ENCODE measurements around the gene KLHL6. TPM values are rescaled to one million over a fixed set of nuclear protein-coding genes. Genes with fewer than 3 reads are reported as not detected.
"Not testable (repeated sequence)": the region's sequence is repeated elsewhere in the genome, so short reads cannot be mapped to it uniquely, and the experiment has no call there.

Gene KLHL6
- total and polyA plus RNA-seq, 5 experiments from 2014 or later = 7.6 to 59.0 (median 20.7) TPM

DNA sequence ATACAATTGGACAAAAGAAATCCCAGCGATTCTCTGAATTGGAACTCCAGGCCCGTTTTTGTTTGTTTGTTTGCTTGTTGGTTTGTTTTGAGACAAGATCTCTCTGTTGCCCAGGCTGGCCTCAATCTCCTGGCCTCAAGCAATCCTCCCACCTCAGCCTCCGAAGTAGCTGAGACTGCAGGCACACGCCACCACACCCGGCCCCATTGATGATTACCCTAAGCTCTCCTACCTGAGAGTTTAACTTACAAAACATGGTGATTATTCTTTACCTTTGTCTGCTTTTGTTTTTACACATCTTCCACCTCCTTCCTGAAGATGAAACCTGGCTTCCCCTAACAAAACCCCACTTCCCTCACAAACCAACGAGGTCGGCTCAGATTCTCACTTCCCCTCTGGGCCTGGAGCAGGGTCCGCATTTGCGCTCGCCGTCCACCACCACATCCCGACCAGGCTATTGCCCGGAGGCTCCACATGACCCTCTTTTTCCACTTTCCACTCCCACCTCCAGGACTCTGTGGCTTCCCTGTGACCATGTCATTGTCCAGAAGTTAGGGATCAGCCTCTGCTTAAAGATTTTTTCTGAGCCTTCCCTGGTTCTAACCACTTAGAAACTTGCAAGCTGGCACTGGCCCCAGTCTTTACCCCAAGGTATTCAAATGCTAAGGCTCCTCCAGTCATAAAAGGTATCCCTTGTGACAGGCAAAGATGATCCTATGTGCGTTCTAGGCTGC, 14.8 kb downstream of the KLHL6 start:
- Mint-ChIP-seq H3K4me3 (peak overlapping the region; percentile 9 to 80 (median 68)), H3K27me3 (no peaks in the 10 kb centered on the region), H3K4me1 (peaks cover 49 to 97% (median 96%) of the 10 kb centered on the region in 4 donors), H3K27ac (peak overlapping the region; percentile 57 to 94 (median 86)), H3K36me3 (peaks cover 0 to 28% (median 3%) of the 10 kb centered on the region in 3 donors), H3K9me3 (no peaks in the 10 kb centered on the region)
- ATAC-seq (peak; percentile 45 to 55), DNase-seq (peak in 1 of 10 donors; percentile 19)
- POLR2A ChIA-PET = interaction anchor here (1.0 to 1.9 kb wide), 2 partner anchors 15 to 23 kb away, joined by 3 to 7 read pairs; partner anchors contain the start of gene KLHL6

DNA sequence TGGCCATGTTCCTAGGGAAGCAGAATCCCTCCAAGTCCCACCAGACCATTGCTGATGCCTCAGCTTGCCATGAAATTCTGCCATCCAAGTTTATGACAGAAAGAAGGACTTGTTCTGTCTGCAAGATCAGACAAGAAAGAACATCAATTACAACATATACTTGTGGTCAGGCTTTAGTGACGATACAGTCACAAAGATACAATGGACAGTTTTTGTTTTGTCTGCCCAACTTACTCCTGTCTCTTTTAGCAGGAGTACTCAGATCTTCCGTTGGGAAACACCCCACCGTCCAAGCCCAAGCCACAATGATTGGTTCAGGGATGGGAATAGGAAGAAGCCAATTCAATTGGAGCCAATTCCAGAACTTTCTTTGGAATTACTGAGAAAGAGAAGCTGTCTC, 15.7 kb downstream of the KLHL6 start:
- DNase-seq (no peak), ATAC-seq (no peak)
- peaks cover 0 to 21% (median 0%) of the 10 kb centered on the region in 3 donors for H3K36me3 Mint-ChIP-seq
- H3K4me1 Mint-ChIP-seq = peaks cover 47 to 95% (median 91%) of the 10 kb centered on the region in 4 donors
- peak overlapping the region in 4 of 10 donors; percentile 10 to 68 (median 37) for H3K4me3 Mint-ChIP-seq
- H3K9me3 Mint-ChIP-seq = no peaks in the 10 kb centered on the region
- POLR2A ChIA-PET = interaction anchor here (1.0 kb wide), 1 partner anchor 22 kb away, joined by 3 read pairs; no protein-coding TSS in a partner anchor
- no peaks in the 10 kb centered on the region for H3K27me3 Mint-ChIP-seq
- peak overlapping the region in 7 of 10 donors; percentile 22 to 94 (median 52) for H3K27ac Mint-ChIP-seq

DNA sequence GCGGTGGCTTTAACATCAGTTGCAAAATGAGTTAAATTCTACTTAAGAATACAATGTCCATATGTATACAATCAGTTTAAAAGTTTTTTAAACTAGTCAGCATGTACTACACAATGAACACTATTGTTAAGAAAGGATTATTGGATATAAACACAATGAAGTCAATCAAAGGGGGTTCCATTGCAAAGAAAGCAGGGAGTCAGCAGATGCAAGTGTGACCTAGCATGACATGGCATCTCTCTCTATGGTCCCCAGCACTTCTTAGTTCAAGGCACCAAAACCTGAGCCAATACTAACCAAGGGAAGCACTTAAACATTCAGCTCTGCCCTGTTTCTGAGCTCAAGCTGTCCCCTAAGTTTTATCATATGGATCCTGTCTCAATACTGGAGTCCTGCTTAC, 17.0 kb downstream of the KLHL6 start:
- POLR2A ChIA-PET = interaction anchor here (1.0 kb wide), 1 partner anchor 29 kb away, joined by 4 read pairs; no protein-coding TSS in a partner anchor
- peaks cover 45 to 92% (median 85%) of the 10 kb centered on the region in 4 donors for H3K4me1 Mint-ChIP-seq
- no peaks in the 10 kb centered on the region for H3K27me3 Mint-ChIP-seq
- peak overlapping the region in 6 of 10 donors; percentile 0 to 87 (median 50) for H3K27ac Mint-ChIP-seq
- H3K4me3 Mint-ChIP-seq = peak overlapping the region in 1 of 10 donors; percentile 30
- no peaks in the 10 kb centered on the region for H3K9me3 Mint-ChIP-seq
- peaks cover 0 to 24% (median 0%) of the 10 kb centered on the region in 3 donors for H3K36me3 Mint-ChIP-seq
- no peak for ATAC-seq
- DNase-seq = no peak

DNA sequence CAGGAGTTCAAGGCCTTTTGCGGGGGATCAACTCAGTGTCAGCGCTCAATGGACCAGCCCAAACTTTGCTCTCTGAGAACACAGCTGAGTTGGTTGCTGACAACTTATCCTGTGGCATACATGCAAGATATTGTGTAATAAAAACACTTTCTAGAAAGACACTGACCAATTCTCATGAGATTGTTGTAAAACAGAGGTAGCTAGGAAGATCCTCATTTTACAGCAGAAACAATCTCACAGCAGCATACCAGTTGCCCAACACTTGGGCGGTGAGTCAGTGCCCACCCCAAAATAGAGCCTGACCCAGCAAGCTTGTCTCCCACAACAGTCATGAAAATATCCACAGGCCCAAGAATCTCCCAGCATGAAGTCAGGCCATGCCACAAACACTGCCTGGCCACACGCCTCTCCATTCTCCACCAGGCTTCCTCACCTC, 18.2 kb downstream of the KLHL6 start:
- no peak for ATAC-seq
- Mint-ChIP-seq H3K9me3 (no peaks in the 10 kb centered on the region), H3K36me3 (peaks cover 0 to 30% (median 0%) of the 10 kb centered on the region in 3 donors), H3K27me3 (no peaks in the 10 kb centered on the region), H3K27ac (peak overlapping the region in 7 of 10 donors; percentile 11 to 87 (median 57)), H3K4me1 (peaks cover 48 to 91% (median 84%) of the 10 kb centered on the region in 4 donors), H3K4me3 (peak overlapping the region in 3 of 10 donors; percentile 1 to 54 (median 8))
- POLR2A ChIA-PET = interaction anchor here (1.0 to 1.3 kb wide), 2 partner anchors 28 to 97 kb away, joined by 4 to 6 read pairs; no protein-coding TSS in a partner anchor
- DNase-seq = no peak

DNA sequence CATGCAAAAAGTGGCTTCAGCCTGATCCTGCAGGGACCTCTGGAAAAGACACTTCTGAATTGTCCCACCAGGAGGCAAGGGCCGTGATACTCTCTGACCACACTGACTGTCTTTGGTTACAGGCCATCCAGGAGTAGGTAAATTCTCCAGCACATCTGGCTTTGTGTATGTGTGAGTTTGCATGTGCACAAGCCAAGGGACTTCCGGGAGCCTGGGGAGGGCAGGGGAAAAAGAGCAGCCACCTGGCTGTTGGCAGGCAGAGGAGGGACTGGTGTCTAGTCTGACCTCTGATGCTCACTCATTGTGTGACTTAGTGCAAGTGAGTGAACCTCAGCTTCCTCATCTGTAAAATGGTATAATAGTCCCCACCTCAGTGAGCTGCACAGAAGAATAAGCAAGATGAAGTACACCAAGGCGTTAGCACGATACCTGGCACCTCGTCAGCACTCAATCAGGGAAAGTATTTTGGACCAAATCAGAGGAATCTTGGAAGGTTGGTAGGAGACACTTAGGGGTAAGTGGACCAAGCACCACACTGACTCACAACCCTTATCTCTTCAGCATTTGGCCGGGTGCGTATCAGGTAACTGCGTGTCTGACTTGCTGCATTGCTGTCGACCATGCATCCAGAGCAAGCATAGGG, 19.1 kb downstream of the KLHL6 start:
- H3K9me3 Mint-ChIP-seq = no peaks in the 10 kb centered on the region
- peak overlapping the region in 5 of 10 donors; percentile 20 to 72 (median 53) for H3K27ac Mint-ChIP-seq
- POLR2A ChIA-PET = interaction anchor here (1.3 to 1.5 kb wide), 2 partner anchors 97 to 99 kb away, joined by 4 to 6 read pairs; partner anchors contain the start of gene KLHL24

DNA sequence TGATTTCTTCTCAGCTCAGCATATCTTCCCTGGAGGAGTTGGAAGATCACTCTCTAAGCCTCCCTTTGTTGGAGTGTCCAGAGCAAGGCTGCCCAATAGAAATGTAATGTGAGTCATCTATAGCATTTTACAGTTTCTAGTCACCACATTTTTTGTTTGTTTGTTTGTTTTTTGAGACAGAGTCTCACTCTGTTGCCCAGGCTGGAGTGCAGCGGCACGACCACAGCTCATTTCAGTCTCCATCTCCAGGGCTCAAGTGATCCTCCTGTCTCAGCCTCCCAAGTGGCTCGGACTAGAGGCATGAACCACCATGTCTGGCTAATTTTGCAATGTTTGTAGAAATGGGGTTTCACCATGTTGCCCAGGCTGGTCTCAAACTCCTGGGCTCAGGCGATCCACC, 21.3 kb downstream of the KLHL6 start:
- POLR2A ChIA-PET = no interaction called here
- DNase-seq (no peak), ATAC-seq (no peak)
- H3K27me3 Mint-ChIP-seq = no peaks in the 10 kb centered on the region
- H3K4me1 Mint-ChIP-seq = peaks cover 39 to 78% (median 71%) of the 10 kb centered on the region in 4 donors
- H3K27ac Mint-ChIP-seq = peak overlapping the region in 3 of 10 donors; percentile 7 to 58 (median 16)
- peaks cover 10 to 45% (median 12%) of the 10 kb centered on the region in 3 donors for H3K36me3 Mint-ChIP-seq
- no peaks in the 10 kb centered on the region for H3K9me3 Mint-ChIP-seq
- no peak overlapping the region for H3K4me3 Mint-ChIP-seq

More for the DNA sequence above, 19.1 kb downstream of the KLHL6 start:
- H3K36me3 Mint-ChIP-seq = peaks cover 0 to 38% (median 0%) of the 10 kb centered on the region in 3 donors
- DNase-seq (no peak), ATAC-seq (no peak)
- H3K4me3 Mint-ChIP-seq = no peak overlapping the region
- H3K27me3 Mint-ChIP-seq = no peaks in the 10 kb centered on the region
- peaks cover 46 to 90% (median 83%) of the 10 kb centered on the region in 4 donors for H3K4me1 Mint-ChIP-seq

DNA sequence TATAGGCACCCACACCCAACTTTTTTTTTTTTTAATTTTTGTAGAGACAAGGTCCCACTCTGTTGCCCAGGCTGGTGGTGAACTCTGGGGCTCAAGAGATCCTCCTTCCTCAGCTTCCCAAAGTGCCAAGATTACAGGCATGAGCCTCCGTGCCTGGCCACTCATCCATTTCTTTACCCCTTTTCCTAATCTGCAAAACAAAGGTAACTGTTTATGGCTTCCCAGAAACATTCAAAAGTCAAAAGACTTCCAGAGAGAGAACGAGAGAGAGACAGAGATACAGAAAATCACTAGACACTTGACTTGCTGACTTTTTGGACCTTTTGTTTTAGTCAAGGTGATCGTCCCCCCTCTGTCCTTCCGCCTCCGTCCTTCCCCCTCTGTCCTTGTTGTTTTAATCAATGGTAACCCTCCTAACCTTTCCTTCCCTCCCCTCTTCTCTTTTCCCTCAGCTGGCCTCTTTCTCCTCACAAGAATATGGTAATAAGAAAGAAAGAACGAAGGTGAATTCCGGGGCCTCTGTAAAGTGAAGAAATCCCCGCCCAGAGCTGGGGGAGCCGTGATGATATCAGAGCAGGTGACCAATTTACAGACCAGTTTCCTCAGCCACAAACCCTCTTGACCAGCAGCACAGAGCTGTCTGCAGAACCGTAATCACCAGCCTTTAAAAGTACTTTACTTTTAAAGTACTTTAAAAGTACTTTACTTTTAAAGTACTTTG, 21.9 kb downstream of the KLHL6 start:
- POLR2A ChIA-PET = interaction anchor here (0.7 kb wide), 1 partner anchor 16 kb away, joined by 3 read pairs; no protein-coding TSS in a partner anchor

DNA sequence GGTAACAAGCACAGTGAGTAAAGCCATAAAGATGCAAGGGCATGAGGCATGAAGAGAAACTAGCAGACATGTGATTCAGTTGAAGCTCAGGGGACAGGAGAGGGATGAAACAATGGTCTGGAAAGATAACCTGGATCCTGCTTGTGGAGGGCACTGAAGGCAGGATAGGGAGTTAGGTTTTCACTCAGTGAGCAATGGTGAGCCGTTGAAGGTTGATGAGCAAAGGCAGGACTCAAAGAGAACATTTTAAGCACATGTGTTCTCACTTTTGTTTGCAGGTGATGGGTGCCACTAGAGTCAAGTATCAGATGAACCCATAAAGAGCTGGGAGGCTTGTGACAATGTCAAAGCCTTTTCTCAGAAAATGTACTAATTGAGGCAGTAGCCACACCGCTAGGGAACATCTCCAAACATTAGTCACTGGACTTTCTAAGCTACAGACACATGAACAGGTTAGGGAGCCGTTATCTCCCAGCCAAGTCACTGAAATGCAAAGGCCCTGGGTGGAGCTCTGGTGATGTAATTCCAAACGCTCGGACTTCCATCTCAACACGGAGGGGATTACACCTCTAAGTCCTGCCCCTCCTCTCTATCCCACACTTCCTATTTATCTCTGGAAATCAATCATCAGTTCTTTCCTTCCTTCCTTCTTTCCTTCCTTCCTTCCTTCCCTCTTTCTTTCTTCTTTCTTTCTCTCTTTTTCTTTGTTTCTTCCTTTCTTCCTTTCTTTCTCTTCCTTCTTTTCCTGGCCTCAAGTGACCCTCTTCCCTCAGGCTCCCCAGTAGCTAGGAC, 22.7 kb downstream of the KLHL6 start:
- ATAC-seq (no peak), DNase-seq (no peak)
- Mint-ChIP-seq H3K9me3 (peaks cover 0 to 3% (median 0%) of the 10 kb centered on the region in 9 donors), H3K4me1 (peaks cover 35 to 71% (median 67%) of the 10 kb centered on the region in 4 donors), H3K27ac (peak overlapping the region; percentile 24 to 88 (median 72)), H3K36me3 (peaks cover 12 to 54% (median 23%) of the 10 kb centered on the region in 3 donors), H3K27me3 (no peaks in the 10 kb centered on the region), H3K4me3 (no peak overlapping the region)
- POLR2A ChIA-PET = interaction anchor here (0.7 kb wide), 1 partner anchor 15 kb away, joined by 3 read pairs; no protein-coding TSS in a partner anchor

More for the DNA sequence above, 21.9 kb downstream of the KLHL6 start:
- H3K36me3 Mint-ChIP-seq = peaks cover 10 to 50% (median 16%) of the 10 kb centered on the region in 3 donors
- peak overlapping the region in 9 of 10 donors; percentile 39 to 88 (median 71) for H3K27ac Mint-ChIP-seq
- H3K27me3 Mint-ChIP-seq = no peaks in the 10 kb centered on the region
- peaks cover 0 to 3% (median 0%) of the 10 kb centered on the region in 9 donors for H3K9me3 Mint-ChIP-seq
- no peak overlapping the region for H3K4me3 Mint-ChIP-seq
- DNase-seq = no peak
- peaks cover 37 to 72% (median 67%) of the 10 kb centered on the region in 4 donors for H3K4me1 Mint-ChIP-seq
- no peak for ATAC-seq

DNA sequence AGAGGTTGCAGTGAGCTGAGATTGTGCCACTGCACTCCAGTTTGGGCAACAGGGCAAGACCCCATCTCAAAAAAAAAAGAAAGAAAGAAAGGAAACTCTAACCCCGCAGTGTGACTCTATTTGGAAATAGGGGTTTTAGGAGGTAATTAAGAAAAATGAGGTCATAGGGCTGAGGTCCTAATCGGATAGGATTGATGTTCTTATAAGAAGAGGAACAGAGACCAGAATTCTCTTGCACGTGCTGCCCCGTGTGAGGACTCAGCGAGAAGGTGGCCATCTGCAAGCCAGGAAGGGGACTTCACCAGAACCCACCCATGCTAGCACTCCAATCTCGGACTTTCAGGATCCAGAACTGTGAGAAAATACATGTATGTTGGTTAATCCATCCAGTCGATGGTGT, 25.8 kb downstream of the KLHL6 start:
- H3K4me1 Mint-ChIP-seq = peaks cover 33 to 68% (median 57%) of the 10 kb centered on the region in 4 donors
- H3K27ac Mint-ChIP-seq = peak overlapping the region in 3 of 10 donors; percentile 44 to 63 (median 56)
- H3K9me3 Mint-ChIP-seq = peaks cover 0 to 3% (median 0%) of the 10 kb centered on the region in 9 donors
- peaks cover 17 to 78% (median 41%) of the 10 kb centered on the region in 3 donors for H3K36me3 Mint-ChIP-seq
- POLR2A ChIA-PET = no interaction called here
- DNase-seq = no peak
- ATAC-seq = no peak
- H3K27me3 Mint-ChIP-seq = no peaks in the 10 kb centered on the region
- peak overlapping the region in 1 of 10 donors; percentile 45 for H3K4me3 Mint-ChIP-seq

DNA sequence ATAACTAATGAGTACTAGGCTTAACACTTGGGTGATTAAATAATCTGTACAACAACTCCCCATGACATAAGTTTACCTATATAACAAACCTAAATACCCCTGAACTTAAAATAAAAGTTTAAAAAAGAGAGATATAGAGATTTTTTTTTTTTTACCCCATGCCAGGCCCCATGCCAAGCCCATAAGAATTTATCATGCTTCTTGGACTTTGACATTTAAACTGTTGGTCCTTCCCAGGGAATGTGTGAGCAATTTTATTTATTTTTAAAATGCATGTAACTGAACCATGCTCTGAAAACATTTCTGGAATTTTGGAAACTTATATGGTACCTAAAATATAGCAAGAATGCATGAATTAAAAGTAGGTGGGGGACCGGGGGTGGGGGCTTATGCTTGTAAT, 26.3 kb downstream of the KLHL6 start:
- peak overlapping the region in 4 of 10 donors; percentile 2 to 63 (median 48) for H3K27ac Mint-ChIP-seq
- peaks cover 33 to 68% (median 58%) of the 10 kb centered on the region in 4 donors for H3K4me1 Mint-ChIP-seq
- DNase-seq (no peak), ATAC-seq (no peak)
- no peaks in the 10 kb centered on the region for H3K27me3 Mint-ChIP-seq
- peaks cover 21 to 83% (median 41%) of the 10 kb centered on the region in 3 donors for H3K36me3 Mint-ChIP-seq
- H3K9me3 Mint-ChIP-seq = peaks cover 0 to 3% (median 0%) of the 10 kb centered on the region in 9 donors
- H3K4me3 Mint-ChIP-seq = no peak overlapping the region
- POLR2A ChIA-PET = no interaction called here

DNA sequence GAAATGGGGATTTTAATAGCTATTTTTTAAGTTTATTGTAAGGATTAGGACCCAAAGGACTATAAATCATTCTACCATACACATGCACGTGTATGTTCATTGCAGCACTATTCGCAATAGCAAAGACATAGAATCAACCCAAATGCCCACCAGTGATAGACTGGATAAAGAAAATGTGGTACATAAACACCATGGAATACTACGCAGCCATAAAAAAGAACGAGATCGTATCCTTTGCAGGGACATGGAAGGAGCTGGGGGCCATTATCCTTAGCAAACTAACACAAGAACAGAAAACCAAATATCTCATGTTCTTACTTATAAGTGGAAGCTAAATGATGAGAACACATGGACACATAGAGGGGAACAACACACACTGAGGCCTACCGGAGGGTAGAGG, 26.7 kb downstream of the KLHL6 start:
- H3K27ac Mint-ChIP-seq = peak overlapping the region in 3 of 10 donors; percentile 2 to 58 (median 37)
- not testable (repeated sequence) for H3K9me3 Mint-ChIP-seq, H3K4me3 Mint-ChIP-seq, H3K27me3 Mint-ChIP-seq, DNase-seq, ATAC-seq
- peaks cover 21 to 86% (median 41%) of the 10 kb centered on the region in 3 donors for H3K36me3 Mint-ChIP-seq
- POLR2A ChIA-PET = interaction anchor here (1.1 kb wide), 1 partner anchor 12 kb away, joined by 4 read pairs; no protein-coding TSS in a partner anchor
- peaks cover 32 to 66% (median 56%) of the 10 kb centered on the region in 4 donors for H3K4me1 Mint-ChIP-seq
